Measurements from ENCODE around the gene RAPH1. TPM values are rescaled to one million over a fixed set of nuclear protein-coding genes. Genes with fewer than 3 reads are reported as not detected.

The RAPH1 gene
- total RNA-seq, 1 donor from 2014 or later = 38.6 TPM

DNA sequence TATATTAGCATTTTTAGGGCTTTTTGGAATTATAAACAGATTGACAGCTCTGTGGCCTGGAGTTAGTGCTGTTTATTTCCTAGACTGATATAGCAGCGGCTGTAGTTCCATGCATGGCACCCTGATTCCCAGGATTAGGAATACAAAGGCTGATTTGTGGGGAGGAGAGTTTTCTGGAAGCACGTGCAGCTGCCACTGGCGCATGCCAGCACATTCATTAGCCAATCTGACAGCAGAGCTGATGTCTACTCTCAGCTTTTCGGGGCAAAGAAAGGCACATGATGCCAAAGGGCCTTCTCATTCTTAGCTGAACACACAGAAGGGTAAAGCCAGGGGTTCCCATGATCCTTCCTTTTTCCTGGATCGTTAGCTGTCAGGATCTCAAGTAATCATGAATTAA is 45.7 kb upstream of the RAPH1 start:
- H3K4me1 Mint-ChIP-seq (ENCODE audit: unreplicated experiment) = peaks cover 13% of the 10 kb centered on the region

DNA sequence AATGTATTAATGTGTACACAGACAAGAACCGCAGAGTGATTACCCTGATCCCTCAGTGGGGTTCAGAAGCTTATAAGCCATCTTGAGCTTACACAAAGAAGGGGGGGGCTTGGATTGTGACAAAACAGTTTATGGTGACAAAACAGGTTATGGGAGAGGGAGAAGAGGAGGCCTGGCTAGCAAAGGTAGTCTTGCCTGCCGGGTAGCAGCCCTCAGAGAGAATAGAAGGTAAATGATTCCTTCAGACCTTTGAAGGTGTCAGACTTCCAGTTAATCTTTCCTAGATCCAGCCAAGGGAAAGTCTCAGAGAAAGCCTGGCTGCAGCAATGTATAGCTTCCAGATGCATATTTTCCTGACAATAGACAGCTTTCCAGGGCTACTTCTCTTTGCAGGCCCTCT is 44.6 kb upstream of the RAPH1 start:
- DNase-seq (ENCODE audit: extremely low spot score, unreplicated experiment) = no peak
- peaks cover 13% of the 10 kb centered on the region for H3K4me1 Mint-ChIP-seq (ENCODE audit: unreplicated experiment)
- no peaks in the 10 kb centered on the region for H3K36me3 Mint-ChIP-seq (ENCODE audit: unreplicated experiment)
- no peak overlapping the region for H3K4me3 Mint-ChIP-seq (ENCODE audit: unreplicated experiment)
- H3K27me3 Mint-ChIP-seq (ENCODE audit: unreplicated experiment) = peaks cover 6% of the 10 kb centered on the region
- TF ChIP-seq, protein P1, sequence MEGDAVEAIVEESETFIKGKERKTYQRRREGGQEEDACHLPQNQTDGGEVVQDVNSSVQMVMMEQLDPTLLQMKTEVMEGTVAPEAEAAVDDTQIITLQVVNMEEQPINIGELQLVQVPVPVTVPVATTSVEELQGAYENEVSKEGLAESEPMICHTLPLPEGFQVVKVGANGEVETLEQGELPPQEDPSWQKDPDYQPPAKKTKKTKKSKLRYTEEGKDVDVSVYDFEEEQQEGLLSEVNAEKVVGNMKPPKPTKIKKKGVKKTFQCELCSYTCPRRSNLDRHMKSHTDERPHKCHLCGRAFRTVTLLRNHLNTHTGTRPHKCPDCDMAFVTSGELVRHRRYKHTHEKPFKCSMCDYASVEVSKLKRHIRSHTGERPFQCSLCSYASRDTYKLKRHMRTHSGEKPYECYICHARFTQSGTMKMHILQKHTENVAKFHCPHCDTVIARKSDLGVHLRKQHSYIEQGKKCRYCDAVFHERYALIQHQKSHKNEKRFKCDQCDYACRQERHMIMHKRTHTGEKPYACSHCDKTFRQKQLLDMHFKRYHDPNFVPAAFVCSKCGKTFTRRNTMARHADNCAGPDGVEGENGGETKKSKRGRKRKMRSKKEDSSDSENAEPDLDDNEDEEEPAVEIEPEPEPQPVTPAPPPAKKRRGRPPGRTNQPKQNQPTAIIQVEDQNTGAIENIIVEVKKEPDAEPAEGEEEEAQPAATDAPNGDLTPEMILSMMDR (IDR thresholded peaks at IDR 0.05) = no peak
- no peak overlapping the region for H3K27ac Mint-ChIP-seq (ENCODE audit: unreplicated experiment)
- H3K9me3 Mint-ChIP-seq (ENCODE audit: unreplicated experiment) = no peaks in the 10 kb centered on the region

More for the DNA sequence above, 45.7 kb upstream of the RAPH1 start:
- H3K9me3 Mint-ChIP-seq (ENCODE audit: unreplicated experiment) = no peaks in the 10 kb centered on the region
- no peak overlapping the region for H3K4me3 Mint-ChIP-seq (ENCODE audit: unreplicated experiment)
- TF ChIP-seq, protein P1 (IDR thresholded peaks at IDR 0.05) = no peak
- H3K36me3 Mint-ChIP-seq (ENCODE audit: unreplicated experiment) = no peaks in the 10 kb centered on the region
- DNase-seq (ENCODE audit: extremely low spot score, unreplicated experiment) = no peak
- no peak overlapping the region for H3K27ac Mint-ChIP-seq (ENCODE audit: unreplicated experiment)
- H3K27me3 Mint-ChIP-seq (ENCODE audit: unreplicated experiment) = peaks cover 2% of the 10 kb centered on the region

DNA sequence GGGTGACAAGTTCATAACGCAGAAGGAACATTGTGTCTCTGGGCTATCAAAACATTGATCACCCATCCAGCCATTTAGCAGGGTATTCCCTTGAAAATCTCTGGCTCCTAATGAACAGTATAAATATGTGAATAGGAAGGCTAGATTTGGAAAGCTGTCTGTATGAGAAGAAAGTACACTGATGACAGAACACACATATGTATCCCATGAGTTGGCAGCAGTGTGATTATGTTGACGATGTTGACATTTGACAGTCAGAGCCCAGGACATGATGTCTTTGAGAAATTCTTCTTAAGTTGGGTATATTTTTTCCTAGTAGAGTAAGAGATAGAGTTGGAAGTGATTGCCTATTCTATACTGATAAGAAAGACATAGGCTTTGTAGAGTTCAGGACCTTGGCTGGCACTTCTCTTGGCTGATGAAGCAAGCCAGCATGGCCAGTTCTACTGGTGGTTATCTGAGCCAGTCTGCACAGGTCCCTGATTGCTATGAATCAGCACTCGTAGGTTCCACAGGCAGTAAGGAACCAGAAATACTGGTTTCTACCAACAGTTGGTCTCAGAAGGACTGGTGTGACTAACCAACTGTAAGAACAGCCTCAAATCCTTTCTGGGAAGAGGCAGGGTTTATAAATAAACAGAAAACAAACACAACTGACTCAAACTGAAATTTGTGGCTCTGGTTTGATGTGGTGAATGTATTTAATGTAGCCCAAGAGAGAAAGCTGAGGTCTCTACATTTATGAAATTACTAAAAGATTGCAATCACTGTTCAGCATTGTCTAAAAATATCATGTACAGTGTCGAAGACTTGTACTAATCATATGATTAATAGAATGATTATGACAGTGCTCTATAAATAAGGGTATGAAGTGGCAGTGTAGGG is 43.9 kb upstream of the RAPH1 start:
- Mint-ChIP-seq H3K27me3 (ENCODE audit: unreplicated experiment) (peaks cover 6% of the 10 kb centered on the region), H3K4me3 (ENCODE audit: unreplicated experiment) (no peak overlapping the region), H3K4me1 (ENCODE audit: unreplicated experiment) (peaks cover 13% of the 10 kb centered on the region), H3K36me3 (ENCODE audit: unreplicated experiment) (no peaks in the 10 kb centered on the region), H3K27ac (ENCODE audit: unreplicated experiment) (no peak overlapping the region), H3K9me3 (ENCODE audit: unreplicated experiment) (no peaks in the 10 kb centered on the region)
- DNase-seq (ENCODE audit: extremely low spot score, unreplicated experiment) = no peak
- TF ChIP-seq, protein P1 (IDR thresholded peaks at IDR 0.05) = no peak

DNA sequence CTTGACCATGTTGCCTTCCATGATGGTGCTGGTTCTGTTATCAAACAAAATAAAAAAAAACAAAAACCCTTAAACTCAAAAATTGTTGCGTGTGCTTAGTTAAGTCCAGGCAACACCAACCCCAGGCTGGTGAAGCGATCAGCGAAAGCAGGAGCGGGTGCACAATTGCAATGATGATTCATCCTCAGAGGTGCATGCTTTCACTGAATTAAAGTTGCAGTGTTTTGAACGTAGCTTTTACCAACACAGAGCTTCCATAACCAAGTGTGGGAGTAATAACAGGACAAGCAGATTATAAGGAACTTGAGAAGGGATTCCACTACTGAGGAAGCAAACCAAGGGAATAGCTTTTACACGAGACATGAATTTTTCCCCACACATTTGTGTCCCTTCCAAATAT is 39.7 kb upstream of the RAPH1 start:
- Mint-ChIP-seq H3K27ac (ENCODE audit: unreplicated experiment) (no peak overlapping the region), H3K4me1 (ENCODE audit: unreplicated experiment) (peaks cover 2% of the 10 kb centered on the region), H3K9me3 (ENCODE audit: unreplicated experiment) (no peaks in the 10 kb centered on the region), H3K27me3 (ENCODE audit: unreplicated experiment) (peaks cover 13% of the 10 kb centered on the region), H3K36me3 (ENCODE audit: unreplicated experiment) (no peaks in the 10 kb centered on the region), H3K4me3 (ENCODE audit: unreplicated experiment) (no peak overlapping the region)
- TF ChIP-seq, protein P1 (IDR thresholded peaks at IDR 0.05) = no peak
- no peak for DNase-seq (ENCODE audit: extremely low spot score, unreplicated experiment)

DNA sequence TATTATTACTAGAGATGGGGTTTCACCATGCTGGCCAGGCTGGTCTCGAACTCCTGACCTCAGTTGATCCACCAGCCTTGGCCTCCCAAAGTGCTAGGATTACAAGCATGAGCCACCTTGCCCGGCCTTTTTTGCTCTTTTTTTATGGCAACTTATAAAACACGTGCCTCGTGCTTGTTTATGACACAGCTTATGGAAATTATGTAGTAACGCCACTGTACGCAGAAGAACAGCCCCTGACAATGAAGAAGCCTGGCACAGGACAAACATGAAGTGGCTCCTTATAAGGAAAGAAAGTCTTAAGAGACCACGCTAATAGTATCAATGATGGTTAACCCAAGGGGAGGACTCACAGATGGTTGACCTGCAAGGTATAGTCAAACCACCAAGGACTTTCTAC is 37.2 kb upstream of the RAPH1 start:
- no peaks in the 10 kb centered on the region for H3K9me3 Mint-ChIP-seq (ENCODE audit: unreplicated experiment)
- H3K27me3 Mint-ChIP-seq (ENCODE audit: unreplicated experiment) = peaks cover 13% of the 10 kb centered on the region
- H3K27ac Mint-ChIP-seq (ENCODE audit: unreplicated experiment) = no peak overlapping the region
- H3K4me3 Mint-ChIP-seq (ENCODE audit: unreplicated experiment) = no peak overlapping the region
- H3K36me3 Mint-ChIP-seq (ENCODE audit: unreplicated experiment) = no peaks in the 10 kb centered on the region
- peaks cover 2% of the 10 kb centered on the region for H3K4me1 Mint-ChIP-seq (ENCODE audit: unreplicated experiment)
- no peak for DNase-seq (ENCODE audit: extremely low spot score, unreplicated experiment)
- TF ChIP-seq, protein P1 (IDR thresholded peaks at IDR 0.05) = no peak

All from osteocyte (in vitro differentiated cells).